ENCODE results near the gene DMPK.

The DMPK gene

GRCh38 chr19:45782162-45782691, at the start of gene DMPK:
DMPK (minus strand) TSS chr19:45782490; CDS start chr19:45782352, 138 bp downstream.
- Histone ChIP-seq H3K4me3 (ENCODE audit: low read depth in 1 of 2, low read length in 2 of 2) (peak within 1 kb of the TSS; percentile 87 to 92), H3K36me3 (ENCODE audit: insufficient read depth, low read length) (peaks cover 47% of the 10 kb centered on the region), H3K27ac (ENCODE audit: low read depth, low read length) (peak within 1 kb of the TSS; percentile 88), H3K27me3 (ENCODE audit: control insufficient read depth in 1 of 2, insufficient read depth in 2 of 2, low read length in 2 of 2) (peaks cover 0 to 4% of the 10 kb centered on the region in 2 donors), H3K4me1 (ENCODE audit: insufficient read depth, low read length) (peaks cover 52% of the 10 kb centered on the region), H3K9ac (ENCODE audit: low read length) (peak within 1 kb of the TSS; percentile 58), H3K9me3 (ENCODE audit: low read length) (no peaks in the 10 kb centered on the region)

DNA sequence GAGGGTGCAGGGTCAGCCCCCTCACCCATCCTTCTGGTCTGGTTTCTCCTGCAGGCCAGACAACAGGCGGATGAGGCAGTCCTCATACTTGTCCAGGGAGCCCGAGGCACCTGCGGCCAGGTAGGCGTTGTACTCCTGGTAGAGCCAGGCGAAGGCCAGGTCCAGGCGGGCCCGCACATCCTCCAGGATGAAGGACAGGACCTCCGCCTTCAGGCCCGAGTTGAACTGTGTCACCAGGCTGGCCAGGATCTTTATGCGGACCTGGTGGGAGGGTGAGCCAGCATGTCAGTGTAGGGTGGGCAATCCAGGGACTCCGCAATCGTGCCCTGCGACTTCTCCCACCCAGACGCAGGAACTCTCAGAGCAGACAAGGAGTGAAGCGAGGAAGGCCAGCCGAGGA, 46.7 kb upstream of the DMPK start:
- H3K9ac ChIP-seq (ENCODE audit: low read length), result no peak overlapping the region

DNA sequence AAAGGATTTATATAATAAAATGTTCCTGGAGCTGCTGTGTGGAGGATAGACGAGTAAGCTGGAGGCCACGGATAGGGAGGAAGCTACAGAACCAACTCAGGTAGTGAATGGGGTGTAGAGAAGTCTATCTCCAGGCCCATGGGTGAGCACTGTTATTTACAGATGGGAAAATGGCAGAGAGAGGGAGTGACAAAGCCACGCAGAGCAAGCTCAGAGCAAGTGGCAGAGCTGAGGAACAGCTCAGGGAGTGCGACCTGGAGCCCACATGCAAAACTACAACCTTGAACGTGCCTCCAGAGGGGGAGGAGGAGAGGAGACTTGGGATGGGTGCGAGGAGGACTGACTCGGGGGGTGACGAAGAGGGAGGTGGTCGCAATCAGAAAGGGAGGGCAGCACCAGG, 46.2 kb upstream of the DMPK start:
- H3K27ac ChIP-seq (ENCODE audit: low read depth, low read length), result no peak overlapping the region
- H3K4me1 ChIP-seq (ENCODE audit: insufficient read depth, low read length), result no peaks in the 10 kb centered on the region
- no peaks in the 10 kb centered on the region for H3K9me3 ChIP-seq (ENCODE audit: low read length)
- H3K4me3 ChIP-seq (ENCODE audit: low read depth in 1 of 2, low read length in 2 of 2), result no peak overlapping the region
- no peaks in the 10 kb centered on the region for H3K27me3 ChIP-seq (ENCODE audit: control insufficient read depth in 1 of 2, insufficient read depth in 2 of 2, low read length in 2 of 2)
- peaks cover 82% of the 10 kb centered on the region for H3K36me3 ChIP-seq (ENCODE audit: insufficient read depth, low read length)
- no peak overlapping the region for H3K9ac ChIP-seq (ENCODE audit: low read length)

More for the DNA sequence above, 46.7 kb upstream of the DMPK start:
- H3K36me3 ChIP-seq (ENCODE audit: insufficient read depth, low read length), result peaks cover 78% of the 10 kb centered on the region
- H3K27ac ChIP-seq (ENCODE audit: low read depth, low read length), result no peak overlapping the region
- H3K9me3 ChIP-seq (ENCODE audit: low read length), result no peaks in the 10 kb centered on the region
- H3K4me1 ChIP-seq (ENCODE audit: insufficient read depth, low read length), result no peaks in the 10 kb centered on the region
- no peaks in the 10 kb centered on the region for H3K27me3 ChIP-seq (ENCODE audit: control insufficient read depth in 1 of 2, insufficient read depth in 2 of 2, low read length in 2 of 2)
- no peak overlapping the region for H3K4me3 ChIP-seq (ENCODE audit: low read depth in 1 of 2, low read length in 2 of 2)

GRCh38 chr19:45827459-45828093, 45.3 kb upstream of the DMPK start:
- Histone ChIP-seq H3K9me3 (ENCODE audit: low read length) (no peaks in the 10 kb centered on the region), H3K9ac (ENCODE audit: low read length) (no peak overlapping the region), H3K27ac (ENCODE audit: low read depth, low read length) (no peak overlapping the region), H3K36me3 (ENCODE audit: insufficient read depth, low read length) (peaks cover 91% of the 10 kb centered on the region), H3K4me3 (ENCODE audit: low read depth in 1 of 2, low read length in 2 of 2) (no peak overlapping the region), H3K4me1 (ENCODE audit: insufficient read depth, low read length) (no peaks in the 10 kb centered on the region), H3K27me3 (ENCODE audit: control insufficient read depth in 1 of 2, insufficient read depth in 2 of 2, low read length in 2 of 2) (no peaks in the 10 kb centered on the region)

DNA sequence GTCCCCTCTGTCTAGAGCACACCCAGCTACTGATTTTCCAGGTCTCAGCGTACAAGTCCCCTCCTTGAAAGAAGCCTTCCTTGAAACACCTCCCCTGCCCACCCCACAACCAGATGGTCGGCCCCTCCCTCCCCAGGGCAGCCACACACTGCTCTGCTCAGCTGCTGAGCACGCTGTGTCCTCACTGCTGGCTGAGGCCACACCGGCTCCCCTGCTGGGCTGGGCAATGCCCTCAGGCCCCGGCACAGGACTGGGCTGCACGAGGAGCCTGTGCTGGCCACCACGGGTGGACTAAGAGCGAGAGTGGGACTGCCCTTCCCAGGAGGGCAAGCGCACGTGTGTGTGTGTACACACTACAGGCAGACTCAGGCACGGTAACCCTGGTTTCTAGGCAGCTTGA, 44.6 kb upstream of the DMPK start:
- no peak overlapping the region for H3K27ac ChIP-seq (ENCODE audit: low read depth, low read length)
- no peak overlapping the region for H3K4me3 ChIP-seq (ENCODE audit: low read depth in 1 of 2, low read length in 2 of 2)
- H3K4me1 ChIP-seq (ENCODE audit: insufficient read depth, low read length), result no peaks in the 10 kb centered on the region
- H3K27me3 ChIP-seq (ENCODE audit: control insufficient read depth in 1 of 2, insufficient read depth in 2 of 2, low read length in 2 of 2), result no peaks in the 10 kb centered on the region
- H3K36me3 ChIP-seq (ENCODE audit: insufficient read depth, low read length), result peaks cover 88% of the 10 kb centered on the region
- H3K9me3 ChIP-seq (ENCODE audit: low read length), result no peaks in the 10 kb centered on the region
- no peak overlapping the region for H3K9ac ChIP-seq (ENCODE audit: low read length)

DNA sequence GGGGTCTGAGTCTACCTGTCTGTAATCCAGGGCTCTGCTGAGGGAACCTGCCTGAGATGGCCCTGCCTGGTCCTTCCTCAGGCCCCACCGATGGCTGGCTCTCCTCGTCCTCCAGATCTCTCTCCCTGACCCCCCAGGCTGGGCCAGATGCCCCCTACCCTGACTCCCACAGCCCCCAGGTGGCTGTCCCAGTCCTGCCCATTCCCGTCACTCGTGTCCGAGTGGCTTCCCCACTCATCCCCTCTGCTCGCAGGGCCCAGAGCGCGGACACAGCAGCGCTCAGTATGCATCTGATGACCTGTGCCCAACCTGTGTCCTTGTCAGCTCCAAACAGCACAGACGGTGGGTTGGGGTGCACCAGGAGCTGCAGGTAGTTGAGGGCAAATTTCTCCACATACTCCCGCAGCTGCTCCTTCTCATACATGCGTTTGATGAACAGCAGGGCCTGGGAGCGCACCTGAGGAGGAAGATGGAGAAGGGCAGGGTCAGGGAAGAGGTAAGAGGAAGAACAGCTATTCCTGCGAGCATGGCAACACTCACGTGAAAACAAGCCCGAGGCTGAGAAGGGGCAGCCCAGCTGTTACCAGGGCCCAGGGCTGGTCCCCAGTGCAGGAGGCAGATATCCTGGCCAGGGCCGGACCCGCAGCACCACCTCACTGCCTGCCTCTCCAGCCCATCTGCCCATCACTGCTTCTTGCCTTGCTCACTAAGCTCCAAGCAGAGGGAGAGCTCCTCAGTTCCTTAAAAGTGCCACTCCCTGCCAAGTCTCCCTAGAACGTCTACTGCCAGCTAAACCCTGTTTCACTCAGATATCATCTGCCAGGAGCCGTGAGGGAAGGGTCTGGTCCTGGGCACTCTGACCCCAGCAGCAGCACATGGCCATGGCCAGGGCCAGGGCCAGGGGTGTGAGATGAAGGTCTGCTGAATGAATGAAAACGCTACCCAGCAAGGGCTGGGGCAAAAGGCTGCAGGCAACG, 43.9 kb upstream of the DMPK start:
- Histone ChIP-seq H3K27ac (ENCODE audit: low read depth, low read length) (no peak overlapping the region), H3K27me3 (ENCODE audit: control insufficient read depth in 1 of 2, insufficient read depth in 2 of 2, low read length in 2 of 2) (no peaks in the 10 kb centered on the region), H3K4me3 (ENCODE audit: low read depth in 1 of 2, low read length in 2 of 2) (no peak overlapping the region), H3K4me1 (ENCODE audit: insufficient read depth, low read length) (no peaks in the 10 kb centered on the region), H3K9ac (ENCODE audit: low read length) (no peak overlapping the region), H3K9me3 (ENCODE audit: low read length) (no peaks in the 10 kb centered on the region), H3K36me3 (ENCODE audit: insufficient read depth, low read length) (peaks cover 82% of the 10 kb centered on the region)

- no peak overlapping the region for H3K27ac ChIP-seq (ENCODE audit: low read depth, low read length)
- H3K36me3 ChIP-seq (ENCODE audit: insufficient read depth, low read length), result peaks cover 84% of the 10 kb centered on the region
Measured at GRCh38 chr19:45825263-45825605, 42.9 kb upstream of the DMPK start.

GRCh38 chr19:45824531-45825262, 42.4 kb upstream of the DMPK start:
- H3K36me3 ChIP-seq (ENCODE audit: insufficient read depth, low read length), result peaks cover 79% of the 10 kb centered on the region
- H3K4me3 ChIP-seq (ENCODE audit: low read depth in 1 of 2, low read length in 2 of 2), result no peak overlapping the region
- no peaks in the 10 kb centered on the region for H3K27me3 ChIP-seq (ENCODE audit: control insufficient read depth in 1 of 2, insufficient read depth in 2 of 2, low read length in 2 of 2)
- no peak overlapping the region for H3K9ac ChIP-seq (ENCODE audit: low read length)
- no peaks in the 10 kb centered on the region for H3K4me1 ChIP-seq (ENCODE audit: insufficient read depth, low read length)
- no peaks in the 10 kb centered on the region for H3K9me3 ChIP-seq (ENCODE audit: low read length)
- no peak overlapping the region for H3K27ac ChIP-seq (ENCODE audit: low read depth, low read length)

More at GRCh38 chr19:45825263-45825605, 42.9 kb upstream of the DMPK start:
- Histone ChIP-seq H3K4me3 (ENCODE audit: low read depth in 1 of 2, low read length in 2 of 2) (no peak overlapping the region), H3K9me3 (ENCODE audit: low read length) (no peaks in the 10 kb centered on the region), H3K9ac (ENCODE audit: low read length) (no peak overlapping the region), H3K4me1 (ENCODE audit: insufficient read depth, low read length) (no peaks in the 10 kb centered on the region), H3K27me3 (ENCODE audit: control insufficient read depth in 1 of 2, insufficient read depth in 2 of 2, low read length in 2 of 2) (no peaks in the 10 kb centered on the region)

DNA sequence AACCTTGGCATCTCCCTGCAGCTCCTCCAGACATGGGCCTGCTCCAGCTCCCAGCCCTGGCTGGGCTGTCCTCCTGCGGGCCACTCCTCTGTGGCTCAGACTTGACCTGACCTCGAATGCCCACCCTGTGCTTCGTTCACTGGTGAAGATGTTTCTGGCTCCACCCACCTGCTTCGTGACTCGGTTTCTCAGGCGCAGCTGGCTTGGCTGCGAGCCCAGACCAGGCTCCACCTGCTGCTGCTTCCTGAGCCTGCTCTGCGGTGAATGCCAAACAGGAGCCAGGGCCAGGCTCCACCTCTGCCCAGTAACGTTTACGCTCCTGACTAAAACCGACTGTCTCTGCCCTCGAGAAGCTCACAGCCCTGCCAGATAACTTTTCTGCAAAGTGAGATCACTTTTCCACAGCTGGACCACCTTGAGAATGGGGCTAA, 41.8 kb upstream of the DMPK start:
- no peaks in the 10 kb centered on the region for H3K27me3 ChIP-seq (ENCODE audit: control insufficient read depth in 1 of 2, insufficient read depth in 2 of 2, low read length in 2 of 2)
- no peak overlapping the region for H3K9ac ChIP-seq (ENCODE audit: low read length)
- no peak overlapping the region for H3K4me3 ChIP-seq (ENCODE audit: low read depth in 1 of 2, low read length in 2 of 2)
- no peak overlapping the region for H3K27ac ChIP-seq (ENCODE audit: low read depth, low read length)
- peaks cover 72% of the 10 kb centered on the region for H3K36me3 ChIP-seq (ENCODE audit: insufficient read depth, low read length)
- no peaks in the 10 kb centered on the region for H3K4me1 ChIP-seq (ENCODE audit: insufficient read depth, low read length)
- no peaks in the 10 kb centered on the region for H3K9me3 ChIP-seq (ENCODE audit: low read length)

- Histone ChIP-seq H3K36me3 (ENCODE audit: insufficient read depth, low read length) (peaks cover 63% of the 10 kb centered on the region), H3K4me1 (ENCODE audit: insufficient read depth, low read length) (no peaks in the 10 kb centered on the region), H3K27ac (ENCODE audit: low read depth, low read length) (no peak overlapping the region), H3K9ac (ENCODE audit: low read length) (no peak overlapping the region), H3K27me3 (ENCODE audit: control insufficient read depth in 1 of 2, insufficient read depth in 2 of 2, low read length in 2 of 2) (no peaks in the 10 kb centered on the region), H3K9me3 (ENCODE audit: low read length) (no peaks in the 10 kb centered on the region), H3K4me3 (ENCODE audit: low read depth in 1 of 2, low read length in 2 of 2) (no peak overlapping the region)
Measured at GRCh38 chr19:45823182-45823581, 40.9 kb upstream of the DMPK start.

DNA sequence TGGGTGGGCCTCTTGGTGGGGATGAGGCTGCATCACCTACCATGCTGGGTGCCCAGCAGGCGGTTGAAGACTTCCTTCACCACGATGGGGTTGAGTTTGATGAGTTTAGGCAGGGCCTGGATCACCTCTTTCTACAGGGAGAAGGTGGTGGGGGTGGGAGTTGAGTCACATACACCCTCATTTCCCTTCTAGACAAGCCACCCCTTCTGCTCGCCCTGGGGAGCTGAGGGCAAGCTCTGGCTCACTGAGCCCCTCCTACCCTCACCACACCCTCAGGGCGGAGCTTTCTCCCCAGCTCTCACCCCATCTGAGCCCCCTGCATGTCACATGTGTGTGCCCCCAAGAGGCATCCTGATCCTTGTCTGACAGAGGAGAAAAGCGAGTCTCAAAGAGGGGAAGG, 40.4 kb upstream of the DMPK start:
- no peaks in the 10 kb centered on the region for H3K27me3 ChIP-seq (ENCODE audit: control insufficient read depth in 1 of 2, insufficient read depth in 2 of 2, low read length in 2 of 2)
- H3K4me1 ChIP-seq (ENCODE audit: insufficient read depth, low read length), result no peaks in the 10 kb centered on the region
- H3K27ac ChIP-seq (ENCODE audit: low read depth, low read length), result no peak overlapping the region
- H3K9me3 ChIP-seq (ENCODE audit: low read length), result no peaks in the 10 kb centered on the region
- H3K9ac ChIP-seq (ENCODE audit: low read length), result no peak overlapping the region
- no peak overlapping the region for H3K4me3 ChIP-seq (ENCODE audit: low read depth in 1 of 2, low read length in 2 of 2)
- H3K36me3 ChIP-seq (ENCODE audit: insufficient read depth, low read length), result peaks cover 59% of the 10 kb centered on the region

Measured in muscle layer of colon (tissue), 2 donors.